ENCODE results near the gene PUSL1.

Gene PUSL1

GRCh38 chr1:1291023-1291528, 17.3 kb upstream of the PUSL1 start:
- H3K4me1 ChIP-seq (ENCODE audit: control insufficient read depth, low read length): no peaks in the 10 kb centered on the region
- H3F3A ChIP-seq (ENCODE audit: control insufficient read depth, insufficient read depth): no peaks in the 10 kb centered on the region
- H3K9me2 ChIP-seq (replicated peaks; ENCODE audit: control insufficient read depth, low read length): no peaks in the 10 kb centered on the region
- no peaks in the 10 kb centered on the region for H3K79me2 ChIP-seq (ENCODE audit: control insufficient read depth, low read length)
- TF ChIP-seq CTCF (IDR thresholded peaks at IDR 0.05; ENCODE audit: low read depth, low read length, poor library complexity, severe bottlenecking) (no peak), EZH2phosphoT487 (IDR thresholded peaks at IDR 0.05; ENCODE audit: borderline replicate concordance, low read length) (no peak)
- no peaks in the 10 kb centered on the region for H3K36me3 ChIP-seq (ENCODE audit: control insufficient read depth, low read length)
- H3K4me2 ChIP-seq (ENCODE audit: low read length): no peak overlapping the region
- no peaks in the 10 kb centered on the region for H3K27me3 ChIP-seq (ENCODE audit: control insufficient read depth, low read length)
- no peaks in the 10 kb centered on the region for H4K20me1 ChIP-seq (ENCODE audit: control insufficient read depth, insufficient read depth, low read depth, low read length)
- H3K9me3 ChIP-seq (ENCODE audit: control insufficient read depth, insufficient read depth, low read length): no peaks in the 10 kb centered on the region; the same call in 1 of the 2 replicates
- H3K4me3 ChIP-seq (ENCODE audit: low read length): no peak overlapping the region
- H3K27ac ChIP-seq (ENCODE audit: low read depth, low read length): no peak overlapping the region

- Histone ChIP-seq H3K27ac (ENCODE audit: low read depth, low read length) (no peak overlapping the region), H3K36me3 (ENCODE audit: control insufficient read depth, low read length) (no peaks in the 10 kb centered on the region), H4K20me1 (ENCODE audit: control insufficient read depth, insufficient read depth, low read depth, low read length) (no peaks in the 10 kb centered on the region), H3K4me1 (ENCODE audit: control insufficient read depth, low read length) (no peaks in the 10 kb centered on the region), H3K27me3 (ENCODE audit: control insufficient read depth, low read length) (no peaks in the 10 kb centered on the region), H3K9me2 (replicated peaks; ENCODE audit: control insufficient read depth, low read length) (no peaks in the 10 kb centered on the region), H3K79me2 (ENCODE audit: control insufficient read depth, low read length) (no peaks in the 10 kb centered on the region), H3F3A (ENCODE audit: control insufficient read depth, insufficient read depth) (no peaks in the 10 kb centered on the region), H3K4me3 (ENCODE audit: low read length) (no peak overlapping the region), H3K4me2 (ENCODE audit: low read length) (no peak overlapping the region), H3K9me3 (ENCODE audit: control insufficient read depth, insufficient read depth, low read length) (no peaks in the 10 kb centered on the region; the same call in 1 of the 2 replicates)
- TF ChIP-seq CTCF (IDR thresholded peaks at IDR 0.05; ENCODE audit: low read depth, low read length, poor library complexity, severe bottlenecking): peak; percentile 73
- TF ChIP-seq EZH2phosphoT487 (IDR thresholded peaks at IDR 0.05; ENCODE audit: borderline replicate concordance, low read length): no peak
Measured at GRCh38 chr1:1291548-1292441, 16.6 kb upstream of the PUSL1 start.

- Histone ChIP-seq H3K36me3 (ENCODE audit: control insufficient read depth, low read length) (no peaks in the 10 kb centered on the region), H3K4me1 (ENCODE audit: control insufficient read depth, low read length) (no peaks in the 10 kb centered on the region), H3K9me2 (replicated peaks; ENCODE audit: control insufficient read depth, low read length) (no peaks in the 10 kb centered on the region), H3K4me2 (ENCODE audit: low read length) (no peak overlapping the region), H3K79me2 (ENCODE audit: control insufficient read depth, low read length) (no peaks in the 10 kb centered on the region), H3K9me3 (ENCODE audit: control insufficient read depth, insufficient read depth, low read length) (no peaks in the 10 kb centered on the region; the same call in 1 of the 2 replicates), H3K27ac (ENCODE audit: low read depth, low read length) (no peak overlapping the region), H3K27me3 (ENCODE audit: control insufficient read depth, low read length) (no peaks in the 10 kb centered on the region), H3F3A (ENCODE audit: control insufficient read depth, insufficient read depth) (no peaks in the 10 kb centered on the region), H4K20me1 (ENCODE audit: control insufficient read depth, insufficient read depth, low read depth, low read length) (no peaks in the 10 kb centered on the region), H3K4me3 (ENCODE audit: low read length) (no peak overlapping the region)
- TF ChIP-seq CTCF (IDR thresholded peaks at IDR 0.05; ENCODE audit: low read depth, low read length, poor library complexity, severe bottlenecking): no peak
- no peak for TF ChIP-seq EZH2phosphoT487 (IDR thresholded peaks at IDR 0.05; ENCODE audit: borderline replicate concordance, low read length)
Measured at GRCh38 chr1:1292442-1292779, 16.0 kb upstream of the PUSL1 start.

Data from DOHH2 (cell line).